ENCODE results near the gene PRLR. TPM values are rescaled to one million over a fixed set of nuclear protein-coding genes. Genes with fewer than 3 reads are reported as not detected.
A peak's percentile ranks its signal among the peaks of the same experiment; 100 is the strongest.
"Not testable (repeated sequence)": the region's sequence is repeated elsewhere in the genome, so short reads cannot be mapped to it uniquely, and the experiment has no call there.

PRLR gene
- total RNA-seq, result not detected in 2 replicates

DNA sequence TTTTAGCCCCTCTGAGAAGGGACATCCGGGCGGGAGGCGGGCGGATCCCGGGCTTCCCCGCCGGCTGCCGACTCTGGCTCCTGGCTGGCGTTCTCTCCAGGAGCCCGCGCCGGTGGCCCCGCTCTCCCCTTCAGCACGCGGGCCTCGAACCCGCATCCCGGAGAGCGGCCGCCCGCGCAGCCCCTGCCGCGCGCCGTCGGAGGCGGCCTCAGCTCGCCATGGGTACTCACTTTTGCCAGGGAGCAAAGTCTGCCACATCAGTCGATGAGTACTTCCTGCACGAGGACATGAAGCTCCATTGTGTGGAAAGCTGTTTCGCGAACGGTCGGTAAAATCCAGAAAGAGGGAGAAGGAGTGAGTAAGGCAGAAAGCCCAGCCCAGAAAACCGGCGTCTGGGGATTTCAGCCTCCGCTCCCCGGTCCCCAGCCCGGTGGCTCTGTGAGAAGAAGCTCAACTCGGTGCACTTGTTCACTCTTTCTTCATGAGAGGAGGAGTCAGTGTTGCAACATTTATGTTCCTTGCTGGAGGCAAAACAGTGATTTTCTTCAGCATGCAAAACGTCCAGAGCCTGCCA, at the start of gene PRLR:
Gene PRLR, minus strand, starts transcription at position 450 of the 574 bp plus-strand sequence. CDS start 140,867 bp downstream, outside the sequence.
- Mint-ChIP-seq H3K27ac (no peak within 1 kb of the TSS), H3K27me3 (peaks cover 54% of the 10 kb centered on the region), H3K4me3 (peak within 1 kb of the TSS; percentile 29), H3K36me3 (ENCODE audit: low read depth) (no peaks in the 10 kb centered on the region), H3K4me1 (peaks cover 5% of the 10 kb centered on the region), H3K9me3 (no peaks in the 10 kb centered on the region)
- DNase-seq, result no peak
- intact Hi-C loops (cut with micrococcal nuclease), result no loop called here

DNA sequence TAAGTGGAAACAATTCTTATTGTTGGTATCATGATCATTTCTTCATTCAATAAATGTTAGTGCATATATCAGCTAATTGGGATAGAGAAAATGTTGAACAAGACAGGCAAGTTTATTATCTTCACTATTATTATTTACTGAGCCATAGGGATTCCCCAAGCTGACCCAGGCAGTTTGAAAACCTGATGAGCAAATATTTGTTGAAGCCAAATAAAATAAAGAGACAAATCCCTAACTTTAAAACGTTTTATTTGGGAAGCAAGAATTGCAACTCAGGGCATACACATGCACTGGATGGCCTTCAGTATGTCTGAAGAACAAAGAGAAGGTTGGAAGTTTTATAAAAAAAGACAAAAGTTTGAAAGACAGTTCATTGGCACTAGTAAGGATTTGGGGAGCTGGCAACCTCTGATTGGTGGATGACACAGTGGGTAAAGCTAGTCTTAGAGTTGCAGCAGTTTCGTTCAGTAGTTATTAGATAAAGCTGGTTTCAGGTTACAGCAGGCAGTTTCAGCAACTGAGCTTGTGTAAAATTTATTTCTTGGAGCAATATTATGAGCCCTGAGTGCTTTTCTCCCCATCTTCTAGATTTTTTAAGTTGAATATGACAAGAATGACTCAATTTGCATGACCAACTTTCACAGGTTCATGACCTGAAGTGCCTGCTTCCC, 44.7 kb upstream of the PRLR start:
- no peaks in the 10 kb centered on the region for H3K4me1 Mint-ChIP-seq
- no peak overlapping the region for H3K27ac Mint-ChIP-seq
- H3K27me3 Mint-ChIP-seq, result no peaks in the 10 kb centered on the region
- H3K36me3 Mint-ChIP-seq (ENCODE audit: low read depth), result no peaks in the 10 kb centered on the region
- H3K4me3 Mint-ChIP-seq, result no peak overlapping the region
- H3K9me3 Mint-ChIP-seq, result no peaks in the 10 kb centered on the region
- intact Hi-C loops (cut with micrococcal nuclease), result no loop called here
- no peak for DNase-seq

DNA sequence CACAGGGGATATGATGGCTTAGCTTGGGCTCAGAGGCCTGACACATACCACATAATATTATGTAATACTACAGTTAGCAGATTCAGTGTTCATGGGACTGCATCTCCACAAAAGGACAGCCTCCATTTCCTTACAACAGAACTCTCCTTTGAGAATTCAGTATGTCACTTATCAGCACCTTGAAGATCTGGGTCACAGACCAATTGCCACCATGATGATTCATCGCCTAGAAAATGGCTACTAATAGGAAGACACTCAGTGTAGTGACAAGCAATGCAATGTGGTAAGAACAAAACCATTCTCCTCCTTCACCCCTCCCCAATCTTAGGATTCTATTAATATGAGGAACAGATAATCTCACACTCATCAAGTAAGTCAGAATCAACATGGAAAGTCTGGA, 38.7 kb upstream of the PRLR start:
- Mint-ChIP-seq H3K27ac (no peak overlapping the region), H3K4me1 (no peaks in the 10 kb centered on the region), H3K27me3 (no peaks in the 10 kb centered on the region), H3K36me3 (ENCODE audit: low read depth) (no peaks in the 10 kb centered on the region), H3K9me3 (no peaks in the 10 kb centered on the region), H3K4me3 (no peak overlapping the region)
- no peak for DNase-seq
- intact Hi-C loops (cut with micrococcal nuclease), result no loop called here

DNA sequence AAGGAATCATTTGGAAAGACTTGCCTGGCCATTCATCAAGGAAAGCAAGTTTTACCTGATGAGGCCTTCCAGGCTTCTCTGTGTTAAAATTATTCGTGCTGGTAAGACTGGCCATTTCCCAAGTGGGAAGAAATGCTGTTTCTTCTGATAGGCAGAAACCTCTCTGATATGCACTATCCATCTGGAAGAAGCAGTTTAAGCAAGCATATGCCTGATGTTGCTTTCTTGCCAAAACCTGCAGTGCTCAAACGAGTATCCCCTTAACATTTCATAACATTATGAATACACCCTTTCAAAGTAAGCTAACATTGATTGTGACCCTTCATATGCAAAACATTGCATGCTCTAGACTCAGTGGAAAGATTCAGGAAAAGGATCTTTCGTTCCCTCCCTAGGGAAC, 36.0 kb upstream of the PRLR start:
- intact Hi-C loops (cut with micrococcal nuclease), result loop anchor here (2.0 kb wide), 1 partner anchor 21 kb away; no protein-coding TSS in a partner anchor
- Mint-ChIP-seq H3K4me1 (no peaks in the 10 kb centered on the region), H3K27ac (no peak overlapping the region), H3K9me3 (no peaks in the 10 kb centered on the region), H3K36me3 (ENCODE audit: low read depth) (no peaks in the 10 kb centered on the region), H3K27me3 (no peaks in the 10 kb centered on the region), H3K4me3 (no peak overlapping the region)
- no peak for DNase-seq

DNA sequence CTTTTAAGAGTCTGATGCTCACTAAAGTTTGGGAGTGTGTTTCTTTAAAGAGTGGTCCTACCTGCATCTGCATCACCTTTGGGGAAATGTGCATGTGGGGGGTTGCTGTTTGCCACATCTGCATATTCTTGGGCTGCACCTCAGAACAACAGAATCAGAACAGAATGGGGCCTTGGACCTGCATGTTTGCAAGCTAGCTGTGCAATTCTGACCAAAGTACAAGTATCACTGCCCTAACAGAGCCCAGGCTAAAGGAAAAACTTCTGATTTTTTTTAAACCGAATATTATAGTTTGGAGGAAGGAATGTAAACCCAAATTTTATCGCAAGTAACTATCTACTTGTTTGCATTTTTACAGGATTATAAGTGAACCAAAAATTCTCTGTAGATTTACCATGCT, 34.2 kb upstream of the PRLR start:
- no peak for DNase-seq
- H3K27ac Mint-ChIP-seq, result no peak overlapping the region
- no peaks in the 10 kb centered on the region for H3K27me3 Mint-ChIP-seq
- no peaks in the 10 kb centered on the region for H3K9me3 Mint-ChIP-seq
- no peaks in the 10 kb centered on the region for H3K4me1 Mint-ChIP-seq
- intact Hi-C loops (cut with micrococcal nuclease), result no loop called here
- no peak overlapping the region for H3K4me3 Mint-ChIP-seq
- no peaks in the 10 kb centered on the region for H3K36me3 Mint-ChIP-seq (ENCODE audit: low read depth)

DNA sequence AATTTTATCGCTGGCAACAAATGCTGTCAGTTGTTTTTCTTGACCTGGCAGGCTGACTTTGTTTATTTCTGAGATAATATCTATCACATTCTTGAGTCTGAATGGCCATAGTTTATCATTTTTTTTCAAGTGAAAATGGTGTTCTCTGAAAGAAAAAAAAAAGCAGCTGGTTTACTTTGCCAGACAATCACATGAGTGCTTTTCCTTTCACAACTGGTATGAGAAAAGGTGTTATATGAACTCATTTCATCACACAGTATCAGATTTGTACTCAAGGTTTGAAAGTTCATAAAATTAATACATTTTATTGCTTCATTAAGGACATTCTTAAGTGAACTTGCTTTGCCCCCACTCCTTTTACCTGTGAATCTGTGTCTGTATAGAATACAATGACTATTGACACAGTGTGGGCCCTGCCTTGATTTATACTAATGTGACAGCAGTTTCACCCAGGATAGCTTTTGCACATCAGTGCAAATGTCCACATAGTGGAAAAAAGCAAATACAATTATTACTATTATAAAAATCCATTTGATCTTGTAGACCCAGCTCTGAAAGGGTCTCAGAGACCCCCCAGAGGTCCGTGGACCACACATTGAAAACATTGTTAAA, 33.1 kb upstream of the PRLR start:
- intact Hi-C loops (cut with micrococcal nuclease), result no loop called here
- Mint-ChIP-seq H3K27me3 (no peaks in the 10 kb centered on the region), H3K9me3 (no peaks in the 10 kb centered on the region), H3K4me3 (no peak overlapping the region), H3K36me3 (ENCODE audit: low read depth) (no peaks in the 10 kb centered on the region), H3K27ac (no peak overlapping the region), H3K4me1 (no peaks in the 10 kb centered on the region)
- DNase-seq, result no peak

DNA sequence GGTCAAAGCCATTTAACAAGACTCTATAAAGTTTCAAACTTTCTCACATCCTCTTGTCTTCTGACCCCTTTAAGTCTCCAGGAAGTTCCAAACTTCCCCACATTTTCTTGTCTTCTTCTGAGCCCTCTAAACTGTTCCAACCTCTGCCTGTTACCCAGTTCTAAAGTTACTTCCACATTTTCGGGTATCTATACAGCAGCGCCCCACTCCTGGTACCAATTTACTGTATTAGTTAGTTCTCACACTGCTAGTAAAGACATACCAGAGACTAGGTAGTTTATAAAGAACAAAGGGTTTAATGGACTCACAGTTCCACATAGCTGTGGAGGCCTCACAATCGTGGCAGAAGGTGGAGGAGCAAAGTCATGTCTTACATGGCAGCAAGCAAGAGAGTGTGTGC, 23.3 kb upstream of the PRLR start:
- Mint-ChIP-seq H3K27me3 (no peaks in the 10 kb centered on the region), H3K4me1 (no peaks in the 10 kb centered on the region), H3K27ac (no peak overlapping the region), H3K36me3 (ENCODE audit: low read depth) (no peaks in the 10 kb centered on the region), H3K9me3 (peaks cover 10% of the 10 kb centered on the region), H3K4me3 (no peak overlapping the region)
- intact Hi-C loops (cut with micrococcal nuclease), result no loop called here
- DNase-seq, result no peak

DNA sequence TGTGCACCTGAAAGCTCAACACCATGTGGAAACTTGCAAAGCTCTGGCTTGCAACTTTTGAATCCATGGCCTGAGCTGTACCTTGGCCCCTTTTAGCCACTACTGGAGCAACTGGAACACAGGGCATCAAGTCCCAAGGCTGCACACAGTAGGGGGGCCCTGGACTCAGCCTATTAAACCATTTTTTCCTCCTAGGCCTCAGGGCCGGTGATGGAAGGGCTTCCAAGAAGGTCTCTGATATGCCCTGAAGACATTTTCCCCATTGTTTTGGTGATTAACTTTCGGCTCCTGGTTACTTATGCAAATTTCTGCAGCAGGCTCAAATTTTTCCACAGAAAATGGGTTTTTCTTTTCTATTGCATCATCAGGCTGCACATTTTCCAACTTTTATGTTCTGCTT, 22.7 kb upstream of the PRLR start:
- no peak overlapping the region for H3K27ac Mint-ChIP-seq
- no peaks in the 10 kb centered on the region for H3K36me3 Mint-ChIP-seq (ENCODE audit: low read depth)
- H3K27me3 Mint-ChIP-seq, result no peaks in the 10 kb centered on the region
- no peak overlapping the region for H3K4me3 Mint-ChIP-seq
- intact Hi-C loops (cut with micrococcal nuclease), result no loop called here
- DNase-seq, result no peak
- peaks cover 10% of the 10 kb centered on the region for H3K9me3 Mint-ChIP-seq
- H3K4me1 Mint-ChIP-seq, result no peaks in the 10 kb centered on the region

DNA sequence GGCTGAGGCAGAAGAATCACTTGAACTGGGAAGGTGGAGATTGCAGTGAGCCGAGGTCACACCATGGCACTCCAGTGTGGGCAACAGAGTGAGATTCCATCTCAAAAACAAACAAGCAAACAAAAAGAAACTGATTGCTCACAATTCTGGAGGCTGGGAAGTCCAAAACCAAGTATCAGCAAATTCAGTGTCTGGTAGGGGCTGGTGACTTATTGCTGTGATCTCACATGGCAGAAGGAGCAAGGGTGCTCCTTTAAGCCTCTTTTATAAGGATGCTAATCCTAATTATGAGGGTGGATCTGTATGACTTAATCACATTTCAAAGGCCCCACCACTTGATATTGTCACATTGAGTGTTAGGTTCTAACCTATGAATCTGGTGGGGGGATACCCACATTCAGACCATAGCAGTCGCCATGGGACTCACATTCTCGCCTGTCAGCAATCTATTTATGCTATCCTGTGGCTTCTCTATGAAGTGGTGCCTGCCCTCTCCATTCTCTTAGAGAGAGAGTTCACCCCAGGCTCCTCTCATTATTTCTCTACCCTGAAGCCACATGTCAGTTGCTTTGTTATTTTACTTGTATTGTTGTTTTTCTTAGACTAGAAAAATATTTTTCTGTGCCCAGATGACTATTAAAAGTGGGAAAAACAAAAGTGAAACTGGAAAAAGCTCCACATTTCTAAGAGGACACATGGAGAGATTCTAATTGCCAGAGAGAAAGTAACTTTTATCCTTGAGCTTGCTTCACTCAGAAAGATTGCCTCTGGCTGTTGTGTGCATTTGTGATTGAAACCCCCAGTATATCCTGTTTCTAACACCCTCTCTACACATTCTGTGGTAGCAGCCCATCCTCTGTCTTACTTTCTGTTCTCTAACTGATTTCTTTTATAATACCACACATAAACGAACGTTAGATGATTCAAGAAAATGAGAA, 18.8 kb upstream of the PRLR start:
- Mint-ChIP-seq H3K27me3 (no peaks in the 10 kb centered on the region), H3K4me3 (no peak overlapping the region), H3K4me1 (no peaks in the 10 kb centered on the region), H3K36me3 (ENCODE audit: low read depth) (no peaks in the 10 kb centered on the region), H3K9me3 (peaks cover 6% of the 10 kb centered on the region), H3K27ac (no peak overlapping the region)
- DNase-seq, result no peak
- intact Hi-C loops (cut with micrococcal nuclease), result no loop called here

DNA sequence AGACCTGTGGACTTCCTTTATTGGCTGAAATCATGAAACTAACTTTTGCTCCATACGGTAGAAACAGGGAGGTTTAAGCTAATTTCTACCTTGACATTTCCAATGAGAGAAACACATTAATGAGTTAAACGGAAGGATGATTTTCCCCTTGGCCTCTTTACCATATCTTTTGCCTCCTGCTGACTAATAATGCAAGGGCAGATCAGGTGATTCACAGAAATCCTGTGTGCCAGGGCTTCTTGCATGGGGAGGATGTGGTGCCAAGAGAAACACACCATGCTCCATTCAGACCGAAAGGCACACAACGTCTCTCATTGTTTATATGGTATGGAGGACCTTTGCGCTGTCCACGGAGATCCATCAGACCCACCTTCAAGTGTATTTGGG, 17.4 kb upstream of the PRLR start:
- no peaks in the 10 kb centered on the region for H3K4me1 Mint-ChIP-seq

DNA sequence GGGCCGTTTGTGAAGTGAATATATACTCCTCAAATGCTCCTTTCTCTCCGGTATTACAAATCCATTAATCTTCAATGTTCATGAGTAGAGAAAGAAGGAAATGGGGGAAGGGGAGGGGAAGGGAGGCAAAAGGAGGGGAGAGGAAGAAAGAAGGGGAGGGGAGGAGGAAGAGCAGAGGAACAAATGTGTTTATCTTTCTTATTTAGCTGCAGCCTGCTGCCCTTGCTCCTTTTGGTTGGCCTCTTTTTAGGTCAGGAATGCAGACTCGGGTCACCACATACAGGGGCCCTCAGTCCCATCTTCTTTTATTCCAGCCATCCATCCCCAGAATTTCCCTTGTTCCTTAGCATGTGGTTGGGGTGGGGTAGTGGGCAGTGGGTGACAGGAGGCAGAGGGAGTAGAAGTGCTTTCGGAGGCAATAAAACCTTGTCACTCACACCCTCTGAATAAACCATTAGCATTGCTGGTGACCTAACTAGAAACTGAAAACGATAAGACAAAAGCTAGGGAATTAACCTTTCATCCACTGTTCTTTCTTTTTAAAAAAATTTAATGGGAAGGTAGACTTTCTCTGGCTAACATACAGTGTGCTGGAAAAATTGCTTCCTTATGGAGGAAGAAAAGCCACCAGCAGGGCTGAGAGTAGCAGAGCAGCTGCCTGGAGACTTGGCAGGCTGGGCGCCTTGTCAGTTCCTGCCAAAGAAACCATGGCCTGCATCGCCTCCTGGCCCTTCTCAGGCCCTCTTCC, 16.8 kb upstream of the PRLR start:
- no peaks in the 10 kb centered on the region for H3K4me1 Mint-ChIP-seq
- no peaks in the 10 kb centered on the region for H3K36me3 Mint-ChIP-seq (ENCODE audit: low read depth)
- no peaks in the 10 kb centered on the region for H3K9me3 Mint-ChIP-seq
- H3K27me3 Mint-ChIP-seq, result peaks cover 2% of the 10 kb centered on the region
- no peak for DNase-seq
- no peak overlapping the region for H3K4me3 Mint-ChIP-seq
- intact Hi-C loops (cut with micrococcal nuclease), result no loop called here
- H3K27ac Mint-ChIP-seq, result no peak overlapping the region

More for the DNA sequence above, 17.4 kb upstream of the PRLR start:
- no peak for DNase-seq
- intact Hi-C loops (cut with micrococcal nuclease), result no loop called here
- no peaks in the 10 kb centered on the region for H3K9me3 Mint-ChIP-seq
- no peak overlapping the region for H3K4me3 Mint-ChIP-seq
- H3K36me3 Mint-ChIP-seq (ENCODE audit: low read depth), result no peaks in the 10 kb centered on the region
- H3K27ac Mint-ChIP-seq, result no peak overlapping the region
- H3K27me3 Mint-ChIP-seq, result peaks cover 2% of the 10 kb centered on the region

DNA sequence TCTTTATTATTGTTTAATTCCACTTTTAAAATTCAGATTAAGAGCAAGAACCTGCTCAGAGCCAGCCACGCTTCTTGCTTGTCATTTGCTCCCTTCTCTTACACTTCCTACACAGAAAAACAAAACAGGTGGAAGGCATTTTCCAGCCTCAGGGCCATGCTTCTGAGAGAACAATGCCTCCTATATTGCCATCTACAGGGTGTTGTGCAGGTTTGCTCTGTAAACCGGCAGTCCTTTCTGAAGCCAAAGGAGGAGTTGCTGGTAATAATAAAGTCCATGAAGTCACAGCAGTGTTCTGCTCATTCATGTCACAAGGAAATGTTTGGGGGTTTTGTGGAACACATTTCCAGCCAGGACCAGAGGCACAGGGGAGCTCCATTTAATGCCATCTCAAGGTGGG, 16.1 kb upstream of the PRLR start:
- no peak overlapping the region for H3K27ac Mint-ChIP-seq
- no peaks in the 10 kb centered on the region for H3K9me3 Mint-ChIP-seq
- no peaks in the 10 kb centered on the region for H3K4me1 Mint-ChIP-seq
- no peak for DNase-seq
- H3K36me3 Mint-ChIP-seq (ENCODE audit: low read depth), result no peaks in the 10 kb centered on the region
- peaks cover 2% of the 10 kb centered on the region for H3K27me3 Mint-ChIP-seq
- H3K4me3 Mint-ChIP-seq, result no peak overlapping the region
- intact Hi-C loops (cut with micrococcal nuclease), result no loop called here

DNA sequence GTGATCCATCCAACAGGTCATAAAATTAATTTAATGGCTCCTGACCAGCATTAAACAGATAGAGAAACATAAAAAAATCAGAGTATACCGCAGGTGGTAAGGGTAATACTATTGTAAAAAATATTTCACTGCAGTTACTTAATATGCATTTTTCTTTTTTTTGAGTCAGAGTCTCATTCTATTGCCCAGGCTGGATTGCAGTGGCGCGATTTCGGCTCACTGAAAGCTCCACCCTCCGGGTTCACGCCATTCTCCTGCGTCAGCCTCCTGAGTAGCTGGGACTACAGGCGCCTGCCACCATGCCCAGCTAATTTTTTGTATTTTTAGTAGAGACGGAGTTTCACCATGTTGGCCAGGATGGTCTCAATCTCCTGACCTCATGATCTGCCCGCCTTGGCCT, 15.1 kb upstream of the PRLR start:
- not testable (repeated sequence) for DNase-seq

More for the DNA sequence above, 15.1 kb upstream of the PRLR start:
- H3K4me3 Mint-ChIP-seq; H3K27ac Mint-ChIP-seq; H3K36me3 Mint-ChIP-seq (ENCODE audit: low read depth); intact Hi-C loops (cut with micrococcal nuclease); H3K4me1 Mint-ChIP-seq; H3K9me3 Mint-ChIP-seq; H3K27me3 Mint-ChIP-seq: not testable (repeated sequence)

All from activated CD4-positive, alpha-beta T cell treated with anti-CD3 and anti-CD28 coated beads, Interleukin-2, amount 10 ng/mL, durations not matched to agents 24 days and 14 days (primary cell).